NCI-H2081 (cell line): ENCODE data around the gene TFDP1.

Source experiments
- DNase-seq, 2 experiments: peaks; one replicate each; lab custom pipeline; 2025; lab: John Stamatoyannopoulos, UW

TFDP1 gene

GRCh38 chr13:113666951-113667701, 82.6 kb downstream of the TFDP1 start, which contains the start of gene GRK1:
GRK1 (plus strand) TSS chr13:113667219; CDS start chr13:113667387, 168 bp downstream.
- DNase-seq = no peak

- no peak for DNase-seq
These were observed 83.4 kb downstream of the TFDP1 start for GRCh38 chr13:113667771-113668490.

- DNase-seq = no peak
These were observed 84.0 kb downstream of the TFDP1 start for GRCh38 chr13:113668491-113668971.

GRCh38 chr13:113669231-113669754, 84.7 kb downstream of the TFDP1 start:
- DNase-seq = no peak

- no peak for DNase-seq
These were observed 85.3 kb downstream of the TFDP1 start for GRCh38 chr13:113669755-113670341.

GRCh38 chr13:113670541-113670940, 86.0 kb downstream of the TFDP1 start:
- no peak for DNase-seq

GRCh38 chr13:113671066-113672001, 86.8 kb downstream of the TFDP1 start:
- DNase-seq = no peak

GRCh38 chr13:113672002-113672651, 87.6 kb downstream of the TFDP1 start:
- DNase-seq = no peak
